Erythroblast (primary cell): ENCODE data around the gene CNOT11.

Source experiments
- GATA1 ChIP-seq: IDR thresholded peaks from 2 replicates; pipeline ENCODE4 v1.6.1; 2011; ENCODE audit warnings: low read depth, mild to moderate bottlenecking, control low read depth, low read length, moderate library complexity
- POLR2A ChIP-seq: IDR thresholded peaks from 2 replicates; pipeline ENCODE4 v1.6.1; 2011; ENCODE audit warnings: mild to moderate bottlenecking, low read length

GRCh38 chr2:101251844-101252407 lies 760 bp upstream of the CNOT11 start:
- TF ChIP-seq POLR2A (no peak), GATA1 (no peak)
